ENCODE results near the gene VMAC. TPM values are rescaled to one million over a fixed set of nuclear protein-coding genes. Genes with fewer than 3 reads are reported as not detected.
A peak's percentile ranks its signal among the peaks of the same experiment; 100 is the strongest.

Gene VMAC
- total and polyA plus RNA-seq, 2 of the 13 experiments (the other 11 are each of a cell fraction or from before 2014, with no cell fraction given): 2.4 TPM

DNA sequence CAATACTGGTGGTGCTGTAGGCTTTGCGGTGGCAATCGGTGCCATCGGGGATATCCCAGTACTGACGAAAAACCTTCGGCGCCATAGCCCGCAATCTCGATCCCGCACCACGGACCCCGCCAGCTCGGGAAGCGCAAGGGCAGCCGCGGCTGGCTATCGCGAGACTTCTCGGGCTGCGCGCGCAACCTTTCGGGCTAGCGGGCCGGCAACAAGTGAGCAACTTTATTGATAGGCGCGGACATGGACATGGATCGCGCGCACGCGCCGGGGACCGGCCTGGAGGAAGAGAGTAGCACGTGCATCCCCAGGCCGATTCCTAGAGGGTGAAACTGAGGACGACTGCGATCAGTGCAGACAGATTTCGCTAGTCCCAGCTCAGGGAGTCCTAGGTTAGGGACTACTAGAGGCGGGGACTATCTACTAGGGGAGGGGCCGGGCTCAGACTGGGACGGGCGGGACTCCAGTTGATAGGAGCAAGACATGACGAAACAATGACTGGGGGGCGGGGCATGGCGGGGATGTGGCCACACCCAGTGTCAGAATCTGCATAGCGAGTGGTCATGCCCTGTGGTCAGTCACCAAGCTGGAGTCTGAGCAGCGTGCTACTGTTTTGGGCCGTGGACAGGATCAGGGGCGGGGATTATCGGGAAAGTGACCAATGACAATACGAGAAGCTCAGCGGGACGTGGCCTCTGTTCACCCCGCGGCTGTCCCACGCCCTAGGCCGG lies 884 bp upstream of the VMAC start, which contains the start of gene NDUFA11 (continued):
- TF ChIP-seq RFX5 (IDR thresholded peaks at IDR 0.05; ENCODE audit: low read depth, low read length) (0 out of 2 replicates have a peak, but pooled peaks have one; percentile 24), ELF3 (CRISPR knock-in tag; IDR thresholded peaks at IDR 0.05) (peak; percentile 74), MAZ (IDR thresholded peaks at IDR 0.05; ENCODE audit: borderline replicate concordance, low read depth, low read length) (0 out of 2 replicates have a peak, but pooled peaks have one; percentile 55), MAZ (CRISPR knock-in tag; IDR thresholded peaks at IDR 0.05; ENCODE audit: low read depth) (peak; percentile 90), ARNTL (CRISPR knock-in tag; IDR thresholded peaks at IDR 0.05) (peak; percentile 89; the same call in 1 of the 2 replicates), TBP (CRISPR knock-in tag; IDR thresholded peaks at IDR 0.05) (no peak), ZNF101 (CRISPR knock-in tag; IDR thresholded peaks at IDR 0.05; ENCODE audit: borderline replicate concordance, low read depth) (no peak; the same call in 1 of the 2 replicates), MED13 (CRISPR knock-in tag; IDR thresholded peaks at IDR 0.05) (no peak), HCFC1 (IDR thresholded peaks at IDR 0.05; ENCODE audit: low read depth, low read length) (peak; percentile 55; the same call in 1 of the 2 replicates), ZFP1 (CRISPR knock-in tag; IDR thresholded peaks at IDR 0.05) (0 out of 2 replicates have a peak, but pooled peaks have one; percentile 67), ZNF749 (CRISPR knock-in tag; IDR thresholded peaks at IDR 0.05; ENCODE audit: borderline replicate concordance) (0 out of 2 replicates have a peak, but pooled peaks have one; percentile 46), KMT2B (CRISPR knock-in tag; IDR thresholded peaks at IDR 0.05) (peak; percentile 91), ZNF776 (CRISPR knock-in tag; IDR thresholded peaks at IDR 0.05) (peak; percentile 87; the same call in 1 of the 2 replicates), ZBTB38 (CRISPR knock-in tag; IDR thresholded peaks at IDR 0.05) (peak; percentile 47; the same call in 1 of the 2 replicates), ZNF501 (CRISPR knock-in tag; IDR thresholded peaks at IDR 0.05) (peak; percentile 96)
- TF ChIP-seq, protein P1, sequence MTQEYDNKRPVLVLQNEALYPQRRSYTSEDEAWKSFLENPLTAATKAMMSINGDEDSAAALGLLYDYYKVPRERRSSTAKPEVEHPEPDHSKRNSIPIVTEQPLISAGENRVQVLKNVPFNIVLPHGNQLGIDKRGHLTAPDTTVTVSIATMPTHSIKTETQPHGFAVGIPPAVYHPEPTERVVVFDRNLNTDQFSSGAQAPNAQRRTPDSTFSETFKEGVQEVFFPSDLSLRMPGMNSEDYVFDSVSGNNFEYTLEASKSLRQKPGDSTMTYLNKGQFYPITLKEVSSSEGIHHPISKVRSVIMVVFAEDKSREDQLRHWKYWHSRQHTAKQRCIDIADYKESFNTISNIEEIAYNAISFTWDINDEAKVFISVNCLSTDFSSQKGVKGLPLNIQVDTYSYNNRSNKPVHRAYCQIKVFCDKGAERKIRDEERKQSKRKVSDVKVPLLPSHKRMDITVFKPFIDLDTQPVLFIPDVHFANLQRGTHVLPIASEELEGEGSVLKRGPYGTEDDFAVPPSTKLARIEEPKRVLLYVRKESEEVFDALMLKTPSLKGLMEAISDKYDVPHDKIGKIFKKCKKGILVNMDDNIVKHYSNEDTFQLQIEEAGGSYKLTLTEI (CRISPR knock-in tag; conservative IDR thresholded peaks at IDR 0.05): no peak
- TF ChIP-seq, protein P2, sequence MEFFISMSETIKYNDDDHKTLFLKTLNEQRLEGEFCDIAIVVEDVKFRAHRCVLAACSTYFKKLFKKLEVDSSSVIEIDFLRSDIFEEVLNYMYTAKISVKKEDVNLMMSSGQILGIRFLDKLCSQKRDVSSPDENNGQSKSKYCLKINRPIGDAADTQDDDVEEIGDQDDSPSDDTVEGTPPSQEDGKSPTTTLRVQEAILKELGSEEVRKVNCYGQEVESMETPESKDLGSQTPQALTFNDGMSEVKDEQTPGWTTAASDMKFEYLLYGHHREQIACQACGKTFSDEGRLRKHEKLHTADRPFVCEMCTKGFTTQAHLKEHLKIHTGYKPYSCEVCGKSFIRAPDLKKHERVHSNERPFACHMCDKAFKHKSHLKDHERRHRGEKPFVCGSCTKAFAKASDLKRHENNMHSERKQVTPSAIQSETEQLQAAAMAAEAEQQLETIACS (CRISPR knock-in tag; IDR thresholded peaks at IDR 0.05): peak; percentile 89
- TF ChIP-seq, protein P3, sequence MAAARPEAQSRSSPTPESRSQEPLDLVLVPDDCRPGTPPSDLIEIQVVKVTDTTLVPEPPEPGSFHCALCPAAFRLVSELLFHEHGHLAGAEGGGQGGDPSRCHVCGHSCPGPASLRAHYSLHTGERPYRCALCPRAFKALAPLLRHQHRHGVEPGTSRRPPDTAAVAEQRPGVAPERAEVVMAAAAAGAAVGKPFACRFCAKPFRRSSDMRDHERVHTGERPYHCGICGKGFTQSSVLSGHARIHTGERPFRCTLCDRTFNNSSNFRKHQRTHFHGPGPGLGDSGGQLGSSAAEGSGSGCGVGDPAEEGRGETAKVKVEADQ (CRISPR knock-in tag; IDR thresholded peaks at IDR 0.05; ENCODE audit: borderline replicate concordance): peak; percentile 88; the same call in 1 of the 2 replicates
- TF ChIP-seq, protein P4, sequence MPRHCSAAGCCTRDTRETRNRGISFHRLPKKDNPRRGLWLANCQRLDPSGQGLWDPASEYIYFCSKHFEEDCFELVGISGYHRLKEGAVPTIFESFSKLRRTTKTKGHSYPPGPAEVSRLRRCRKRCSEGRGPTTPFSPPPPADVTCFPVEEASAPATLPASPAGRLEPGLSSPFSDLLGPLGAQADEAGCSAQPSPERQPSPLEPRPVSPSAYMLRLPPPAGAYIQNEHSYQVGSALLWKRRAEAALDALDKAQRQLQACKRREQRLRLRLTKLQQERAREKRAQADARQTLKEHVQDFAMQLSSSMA (CRISPR knock-in tag; IDR thresholded peaks at IDR 0.05): peak; percentile 97; the same call in 1 of the 2 replicates
- TF ChIP-seq, protein P5, sequence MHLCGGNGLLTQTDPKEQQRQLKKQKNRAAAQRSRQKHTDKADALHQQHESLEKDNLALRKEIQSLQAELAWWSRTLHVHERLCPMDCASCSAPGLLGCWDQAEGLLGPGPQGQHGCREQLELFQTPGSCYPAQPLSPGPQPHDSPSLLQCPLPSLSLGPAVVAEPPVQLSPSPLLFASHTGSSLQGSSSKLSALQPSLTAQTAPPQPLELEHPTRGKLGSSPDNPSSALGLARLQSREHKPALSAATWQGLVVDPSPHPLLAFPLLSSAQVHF (CRISPR knock-in tag; IDR thresholded peaks at IDR 0.05): no peak
- TF ChIP-seq, protein P6, sequence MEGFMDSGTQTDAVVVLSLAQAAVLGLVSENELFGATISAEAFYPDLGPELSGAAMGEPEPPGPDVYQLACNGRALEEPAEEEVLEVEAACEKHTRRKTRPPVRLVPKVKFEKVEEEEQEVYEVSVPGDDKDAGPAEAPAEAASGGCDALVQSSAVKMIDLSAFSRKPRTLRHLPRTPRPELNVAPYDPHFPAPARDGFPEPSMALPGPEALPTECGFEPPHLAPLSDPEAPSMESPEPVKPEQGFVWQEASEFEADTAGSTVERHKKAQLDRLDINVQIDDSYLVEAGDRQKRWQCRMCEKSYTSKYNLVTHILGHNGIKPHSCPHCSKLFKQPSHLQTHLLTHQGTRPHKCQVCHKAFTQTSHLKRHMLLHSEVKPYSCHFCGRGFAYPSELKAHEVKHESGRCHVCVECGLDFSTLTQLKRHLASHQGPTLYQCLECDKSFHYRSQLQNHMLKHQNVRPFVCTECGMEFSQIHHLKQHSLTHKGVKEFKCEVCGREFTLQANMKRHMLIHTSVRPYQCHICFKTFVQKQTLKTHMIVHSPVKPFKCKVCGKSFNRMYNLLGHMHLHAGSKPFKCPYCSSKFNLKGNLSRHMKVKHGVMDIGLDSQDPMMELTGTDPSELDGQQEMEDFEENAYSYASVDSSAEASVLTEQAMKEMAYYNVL (CRISPR knock-in tag; IDR thresholded peaks at IDR 0.05; ENCODE audit: borderline replicate concordance): no peak
